Kidney (tissue), 14 donors: ENCODE data around the gene ETNK1. TPM values are rescaled to one million over a fixed set of nuclear protein-coding genes. Genes with fewer than 3 reads are reported as not detected.
A peak's percentile ranks its signal among the peaks of the same experiment; 100 is the strongest.

Experiments
- DNase-seq, 5 donors: peaks; one replicate each; pipeline ENCODE4 v3.0.0-alpha.2; 2013 to 2020
- FAIRE-seq: peaks from 2 replicates; lab custom pipeline; 2012; peaks lifted over from hg19 to GRCh38; lab: Jason Lieb, UNC
- H3K27ac ChIP-seq, 2 donors: one replicate each; pipeline ENCODE4 v1.7.0; 2013; ENCODE audit warnings: low read depth in 2 of 2, low read length in 2 of 2, inconsistent platforms in 1 of 2
- H3K27me3 ChIP-seq: one replicate; pipeline ENCODE4 v1.7.1; 2013; ENCODE audit warnings: low read length, inconsistent platforms; ENCODE audit not compliant: control insufficient read depth, insufficient read depth
- H3K36me3 ChIP-seq, 3 donors: one replicate each; pipeline versions ENCODE4 v1.7.0 to v1.7.1; 2013; ENCODE audit warnings: low read length in 3 of 3, control low read depth in 1 of 3, inconsistent platforms in 1 of 3; ENCODE audit not compliant: insufficient read depth in 3 of 3, control insufficient read depth in 2 of 3
- H3K4me1 ChIP-seq, 3 donors: one replicate each; pipeline versions ENCODE4 v1.7.0 to v1.7.1; 2013; ENCODE audit warnings: low read length in 3 of 3, inconsistent platforms in 1 of 3, low read depth in 1 of 3; ENCODE audit not compliant: control insufficient read depth in 2 of 3, insufficient read depth in 2 of 3
- H3K4me3 ChIP-seq, 3 donors: one replicate each; pipeline versions ENCODE4 v1.7.0 to v1.8.1; 2013; ENCODE audit warnings: low read length in 3 of 3, control low read depth in 1 of 3, inconsistent platforms in 1 of 3
- H3K9ac ChIP-seq, 3 donors: one replicate each; pipeline versions ENCODE4 v1.7.0 to v1.7.1; 2013; ENCODE audit warnings: low read length in 3 of 3, control low read depth in 1 of 3, inconsistent platforms in 1 of 3
- H3K9me3 ChIP-seq, 3 donors: one replicate each; pipeline versions ENCODE4 v1.7.0 to v1.7.1; 2013; ENCODE audit warnings: low read length in 3 of 3, control low read depth in 1 of 3, inconsistent platforms in 1 of 3; ENCODE audit not compliant: control insufficient read depth in 2 of 3, insufficient read depth in 1 of 3
- CTCF ChIP-seq: IDR thresholded peaks from 3 replicates; pipeline ENCODE4 v1.5.1; 2012; ENCODE audit warnings: mild to moderate bottlenecking, moderate library complexity, borderline replicate concordance; ENCODE audit not compliant: insufficient read depth; ENCODE audit errors: extremely low read depth
- intact Hi-C: fragments of 100-400 bp; cut with DNase I; formaldehyde crosslinking; loops from one replicate; pipeline ENCODE4 v1.11.1; 2022
- polyA plus RNA-seq: library from polyadenylated mRNA; stranded (reverse); fragments of 350-450 nt; fragmentation: Illumina TruSeq; extraction: RNeasy Lipid Tissue Mini Kit (QIAGEN cat#74804); gene quantifications from one replicate; pipeline ENCODE4 v1.2.3, GENCODE V29; 2014; ENCODE audit warnings: low read depth, low replicate concordance; ENCODE audit not compliant: insufficient read depth
- total RNA-seq: library from RNA; stranded (reverse); fragmentation: NEBNext Ultra II Directional; extraction: Animal tissue kit (Norgen Biotek cat#: 25700); gene quantifications from one replicate; pipeline ENCODE4 v1.2.1, GENCODE V29; 2021
- donor health status: control.
- donor health status: control.
- donor health status: control.
- donor health status: control.
- donor health status: control.
- donor health status: DM: yes; HTN: yes; CAD: no.
- donor health status: Normal renal cell carcinoma (clear cell type).

ETNK1 gene
- total and polyA plus RNA-seq, 2 donors from 2014 or later: 12.7 to 83.4 TPM

GRCh38 chr12:22628228-22628627, 3.3 kb downstream of the ETNK1 start:
- Histone ChIP-seq H3K27me3 (no peaks in the 10 kb centered on the region), H3K36me3 (no peaks in the 10 kb centered on the region), H3K4me1 (peaks cover 2 to 7% (median 3%) of the 10 kb centered on the region in 3 donors), H3K27ac (peak overlapping the region in 1 of 2 donors; percentile 15), H3K4me3 (peak overlapping the region in 2 of 3 donors; percentile 43 to 84), H3K9me3 (no peaks in the 10 kb centered on the region), H3K9ac (peak overlapping the region in 1 of 3 donors; percentile 74)
- FAIRE-seq (no peak), DNase-seq (peak in 1 of 5 donors; percentile 3)
- no peak for TF ChIP-seq CTCF
- intact Hi-C loops: no loop called here

DNA sequence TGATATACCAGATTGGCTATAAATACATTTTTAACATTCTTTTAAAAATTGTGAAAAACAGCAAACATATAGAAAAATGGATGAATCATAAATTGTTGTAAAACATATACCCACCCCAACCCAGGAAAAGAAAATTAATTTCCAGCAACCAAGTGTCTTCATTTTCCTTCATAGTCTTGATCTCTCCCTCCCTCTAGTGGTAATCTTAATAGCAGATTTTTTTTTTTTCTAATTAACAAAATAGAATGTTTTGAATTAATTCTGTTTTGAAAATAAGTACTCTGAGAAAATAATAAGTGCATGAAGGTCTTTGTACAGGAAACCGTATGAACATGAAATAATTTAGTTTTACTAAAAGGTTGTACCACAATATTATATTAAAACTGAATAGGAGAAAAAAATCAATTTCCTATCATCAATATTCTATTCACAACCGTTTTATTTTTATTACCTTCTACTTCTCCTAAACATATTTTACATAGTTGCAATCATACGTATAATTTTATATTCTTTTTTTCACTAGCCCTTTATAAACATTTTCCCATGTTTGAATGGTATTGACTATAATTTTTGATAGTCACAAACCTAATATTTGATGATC, 7.0 kb downstream of the ETNK1 start:
- Histone ChIP-seq H3K4me3 (no peak overlapping the region), H3K4me1 (peaks cover under 1 to 7% (median 3%) of the 10 kb centered on the region in 3 donors), H3K27ac (no peak overlapping the region), H3K9ac (no peak overlapping the region), H3K36me3 (peaks cover 0 to 4% (median 0%) of the 10 kb centered on the region in 3 donors), H3K9me3 (no peaks in the 10 kb centered on the region), H3K27me3 (no peaks in the 10 kb centered on the region)
- intact Hi-C loops: loop anchor here (5.0 kb wide), 1 partner anchor 90 kb away; the partner anchor contains the start of gene C2CD5
- peak; percentile 46 for TF ChIP-seq CTCF
- FAIRE-seq (peak; percentile 94), DNase-seq (peak in 1 of 5 donors; percentile 15)

DNA sequence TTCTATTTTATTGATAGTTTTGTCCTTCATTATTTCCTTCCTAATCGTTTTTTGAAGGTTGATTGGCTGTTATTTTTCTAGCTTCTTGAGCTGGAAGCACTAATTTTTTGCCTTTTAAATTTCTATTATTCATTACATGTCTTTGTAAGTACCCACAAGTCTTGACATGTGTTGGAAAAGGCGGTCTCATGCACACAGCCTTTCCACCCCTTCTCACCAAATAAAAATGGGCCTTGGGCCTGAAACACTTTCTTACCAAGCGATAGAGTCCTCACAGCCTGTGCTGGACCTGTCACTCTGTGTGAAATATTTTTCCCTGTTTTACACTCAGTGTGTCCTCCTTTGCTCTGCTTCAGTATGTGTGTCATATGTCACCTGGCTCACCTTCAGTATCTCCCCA, 9.9 kb downstream of the ETNK1 start:
- no peak for TF ChIP-seq CTCF
- Histone ChIP-seq H3K9ac (no peak overlapping the region), H3K27ac (no peak overlapping the region), H3K4me1 (peaks cover 0 to 3% (median 0%) of the 10 kb centered on the region in 3 donors), H3K27me3 (no peaks in the 10 kb centered on the region), H3K36me3 (peaks cover 0 to 4% (median 0%) of the 10 kb centered on the region in 3 donors), H3K9me3 (no peaks in the 10 kb centered on the region), H3K4me3 (no peak overlapping the region)
- no peak for DNase-seq
- no peak for FAIRE-seq
- intact Hi-C loops: loop anchor here (5.0 kb wide), 1 partner anchor 93 kb away; the partner anchor contains the start of gene C2CD5
